ENCODE data around the gene IFT27.
"Not testable (repeated sequence)": the region's sequence is repeated elsewhere in the genome, so short reads cannot be mapped to it uniquely, and the experiment has no call there.

The IFT27 gene

DNA sequence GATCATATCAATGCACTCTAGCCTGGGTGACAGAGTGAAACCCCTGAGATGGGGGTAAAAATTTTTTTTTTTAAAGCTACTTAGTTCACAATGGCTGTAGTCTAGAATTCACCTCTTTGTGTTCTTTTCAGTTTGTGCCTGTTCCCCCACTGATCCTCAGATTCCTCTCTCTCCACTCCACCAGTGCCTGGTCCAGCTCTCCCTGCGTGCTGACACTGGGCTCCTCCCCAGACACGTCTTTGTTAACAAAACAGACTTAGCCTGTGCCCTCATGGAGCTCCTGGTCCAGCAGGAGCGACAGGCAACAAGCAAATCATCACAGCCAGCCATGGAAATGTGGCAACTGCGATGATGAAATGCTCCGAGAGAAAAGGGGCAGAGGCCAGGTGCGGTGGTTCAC lies 34.0 kb downstream of the IFT27 start:
- DNase-seq: no peak

DNA sequence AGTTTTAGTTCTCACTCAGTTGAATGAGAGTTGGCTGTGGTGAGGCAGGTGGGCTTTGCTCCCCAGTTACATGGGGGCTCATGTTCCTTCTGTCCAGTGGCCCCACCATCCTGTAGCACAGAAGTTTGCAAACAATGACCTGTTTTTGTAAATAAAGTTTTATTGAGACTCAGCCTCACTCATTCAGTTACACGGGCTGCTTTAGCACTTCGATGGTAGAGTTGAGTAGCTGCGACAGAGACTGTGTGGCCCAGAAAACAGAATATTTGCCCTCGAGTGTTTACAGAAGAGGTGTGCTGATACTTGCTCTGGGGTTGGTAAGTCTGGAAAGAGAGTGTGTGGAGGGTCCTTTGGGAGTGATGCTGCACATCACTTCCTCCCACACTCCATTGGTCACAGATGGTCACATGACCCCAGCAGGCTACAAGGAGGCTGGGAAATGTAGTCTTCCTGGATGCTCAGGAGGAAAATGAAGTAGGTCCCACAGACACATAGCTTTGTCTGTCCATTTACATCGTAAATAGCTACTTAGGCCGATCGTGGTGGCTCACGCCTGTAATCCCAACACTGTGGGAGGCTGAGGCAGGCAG lies 34.6 kb downstream of the IFT27 start:
- no peak for DNase-seq

DNA sequence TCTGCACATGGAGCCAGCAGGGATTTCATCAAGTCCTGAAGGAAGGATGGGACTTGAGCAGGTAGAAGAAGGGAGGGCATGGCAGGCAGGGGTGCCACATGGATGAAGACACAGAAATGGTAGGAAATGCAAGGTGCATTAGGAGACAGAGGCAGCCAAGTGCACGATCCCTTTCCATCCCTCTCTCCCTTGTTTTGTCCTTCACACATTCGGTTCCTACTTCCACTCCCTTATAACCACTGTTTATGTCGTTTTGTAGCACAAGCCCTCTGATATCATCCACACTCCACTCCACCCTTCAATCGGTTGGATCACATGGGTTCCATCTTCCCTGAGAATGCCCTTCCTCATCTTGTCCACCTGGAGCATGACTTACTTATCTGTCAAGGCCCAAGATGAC lies 35.2 kb downstream of the IFT27 start:
- DNase-seq: no peak

DNA sequence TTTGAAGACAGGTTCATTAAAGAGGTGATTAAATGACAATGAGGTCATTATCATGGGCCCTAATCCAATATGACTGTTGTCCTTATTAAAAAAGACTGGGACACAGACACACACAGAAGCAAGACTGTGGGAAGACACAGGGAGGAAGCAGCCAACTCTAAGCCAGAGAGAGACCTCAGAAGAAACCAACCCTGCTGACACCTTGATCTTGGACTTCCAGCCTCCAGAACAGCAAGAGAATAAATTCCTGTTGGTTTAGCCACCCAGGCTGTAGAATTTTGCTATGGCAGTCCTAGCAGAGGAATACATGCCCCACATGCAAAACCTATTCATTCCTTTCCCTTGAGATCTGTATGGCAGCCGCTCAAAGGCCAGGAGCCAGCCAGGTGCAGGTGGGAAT lies 36.7 kb downstream of the IFT27 start:
- DNase-seq: no peak

DNA sequence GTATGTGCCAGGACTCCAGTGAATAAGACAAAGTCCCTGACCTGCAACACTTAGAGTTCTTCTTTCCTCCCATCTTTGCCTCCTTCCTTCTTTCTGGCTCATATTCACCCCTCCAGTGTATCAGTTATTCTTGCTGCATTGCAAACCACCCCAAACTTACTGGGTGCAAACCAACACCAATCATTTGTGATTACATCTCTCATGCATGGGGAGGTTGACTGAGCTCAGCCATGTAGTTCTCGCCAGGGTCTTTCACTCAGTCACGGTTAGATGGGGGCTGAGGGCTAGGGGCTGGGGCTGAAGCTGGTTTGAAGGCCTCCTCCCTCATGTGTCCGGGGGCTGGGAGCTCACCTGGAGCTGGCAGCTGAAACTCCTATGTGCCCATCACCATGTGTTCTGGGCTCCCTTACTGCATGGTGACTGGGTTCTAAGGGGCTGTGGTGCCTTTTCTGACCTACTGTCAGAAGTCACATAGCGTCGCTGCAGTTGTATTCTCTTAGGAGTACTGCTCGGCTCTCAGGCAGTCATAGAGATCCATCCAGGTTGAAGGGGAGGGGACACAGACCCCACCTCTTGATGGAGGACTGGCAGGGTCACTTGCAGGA lies 37.4 kb downstream of the IFT27 start:
- DNase-seq: no peak

DNA sequence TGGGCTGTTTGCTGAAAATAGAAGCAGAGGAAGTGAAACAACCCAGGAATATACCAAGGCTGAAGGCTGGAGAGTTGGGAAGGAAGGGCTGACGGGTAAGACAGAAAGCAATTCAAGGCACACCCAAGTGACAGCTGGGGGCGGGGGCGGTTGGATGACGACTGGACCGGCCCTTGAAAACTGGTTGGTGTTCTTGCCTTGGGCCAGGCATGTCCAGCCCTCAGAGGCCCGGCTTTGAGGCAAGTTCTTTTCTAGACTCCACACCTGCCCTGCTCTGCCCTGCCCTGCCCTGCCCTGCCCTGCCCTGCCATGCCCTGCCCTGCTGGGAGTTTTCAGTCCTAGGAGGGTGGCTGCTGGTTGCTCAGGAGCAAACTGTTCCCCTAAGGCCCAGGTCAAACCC lies 38.1 kb downstream of the IFT27 start:
- DNase-seq: no peak

DNA sequence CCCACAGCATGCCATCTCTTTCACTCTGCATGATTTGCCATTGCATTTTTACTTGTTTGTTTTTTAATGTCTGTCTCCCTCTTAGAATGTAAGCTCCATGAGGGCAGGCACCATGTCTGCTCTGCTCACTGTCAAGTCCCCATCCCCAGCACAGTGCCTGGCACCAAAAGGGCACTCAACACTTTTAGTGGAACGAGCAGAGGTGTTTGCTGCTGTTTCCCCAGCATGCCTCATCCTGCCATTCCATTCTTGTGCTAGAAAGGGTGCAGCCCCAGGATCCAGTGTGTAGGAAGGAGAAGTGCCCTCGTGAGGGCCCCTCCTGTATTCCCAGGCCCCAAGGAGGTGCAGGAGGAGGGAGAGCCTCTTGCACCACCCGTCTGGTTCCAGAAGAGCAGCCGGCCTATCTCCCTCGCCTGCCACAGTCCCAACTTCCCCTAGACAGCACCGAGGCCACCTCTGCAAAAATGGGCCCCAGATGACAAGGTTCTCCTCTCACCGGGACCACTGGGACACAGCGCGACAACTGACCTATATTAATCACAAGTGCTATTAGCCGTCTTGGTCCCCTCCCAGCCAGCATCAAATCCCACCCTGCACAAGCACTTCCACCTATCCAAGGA lies 39.1 kb downstream of the IFT27 start:
- no peak for DNase-seq

DNA sequence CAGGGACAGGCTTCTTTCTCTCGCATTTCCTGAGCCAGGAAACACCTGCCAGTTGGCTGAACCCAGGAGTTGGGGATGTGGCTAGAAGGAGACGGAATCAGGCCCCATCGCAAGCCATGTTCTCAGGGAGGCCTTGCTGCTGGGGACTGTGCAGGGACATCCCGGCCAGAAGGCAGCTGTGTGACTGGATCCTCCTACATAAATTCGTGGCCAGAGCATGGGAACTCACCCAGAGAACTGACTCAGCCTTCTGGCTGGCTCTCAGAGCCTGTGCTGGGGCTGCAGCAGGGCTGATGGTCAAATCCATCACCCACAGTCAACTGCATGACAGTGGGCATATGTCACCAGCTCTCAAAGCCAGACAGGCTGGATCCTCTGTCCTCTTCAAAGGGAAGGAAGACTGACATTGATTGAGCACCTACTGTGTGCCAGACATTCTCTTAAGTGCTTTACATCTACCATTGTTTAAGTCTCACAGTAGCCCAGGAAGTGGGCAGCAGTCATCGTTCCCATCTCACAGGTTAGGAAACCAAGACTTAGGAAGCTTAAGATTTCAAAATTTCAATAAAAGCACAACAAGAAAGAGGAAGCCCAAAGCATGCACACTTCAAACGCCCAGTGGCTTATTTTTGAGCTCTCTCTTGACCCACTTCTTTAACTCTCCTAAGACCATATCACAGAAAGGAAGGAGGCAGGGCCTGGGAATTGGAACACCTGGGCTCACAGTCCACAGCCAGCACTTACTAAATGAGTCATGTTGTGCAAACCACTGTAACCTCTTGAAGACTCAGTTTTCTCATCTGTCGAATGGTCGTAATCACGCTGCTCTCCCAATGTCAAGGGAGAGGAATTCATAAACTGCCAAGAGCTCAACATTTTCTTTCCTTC lies 41.5 kb downstream of the IFT27 start:
- DNase-seq: no peak

DNA sequence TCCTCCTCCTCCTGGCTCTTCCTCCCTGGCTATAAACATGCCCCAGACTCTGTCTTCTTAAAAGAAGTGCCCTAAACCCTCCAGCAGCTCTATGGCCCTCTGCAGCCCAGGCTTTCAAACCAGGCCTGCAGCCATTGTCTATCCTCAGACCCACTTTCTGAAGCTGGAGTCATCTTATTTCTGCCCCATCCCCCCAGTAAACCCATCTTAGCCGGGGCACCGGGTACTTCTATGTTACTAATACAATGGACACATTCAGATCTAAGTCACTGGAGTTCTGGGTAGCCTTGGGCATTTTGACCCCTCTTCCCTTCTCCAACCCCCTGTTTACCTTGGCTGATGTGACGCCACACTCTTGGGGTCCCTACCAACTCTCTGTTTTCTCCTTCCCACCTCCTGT lies 42.6 kb downstream of the IFT27 start:
- DNase-seq: no peak

DNA sequence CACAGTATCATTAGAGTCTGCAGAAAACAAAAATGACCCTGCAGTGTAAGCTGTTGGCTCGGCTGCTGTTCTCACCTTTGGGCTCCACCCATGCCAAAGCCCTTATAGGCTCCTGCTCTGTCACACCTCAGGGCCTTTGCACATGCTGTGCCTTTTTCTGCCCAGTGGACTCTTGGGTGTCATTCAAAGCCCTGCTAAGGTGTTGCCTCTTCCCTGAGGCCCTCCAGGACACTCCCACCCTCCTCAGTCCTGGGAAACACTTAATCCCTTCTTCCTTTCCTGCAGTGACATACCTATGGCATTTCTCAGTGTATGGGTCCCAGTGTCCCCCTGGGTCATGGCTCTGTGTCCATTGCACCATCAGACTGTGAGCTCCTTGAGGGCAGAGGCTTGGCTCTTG lies 43.3 kb downstream of the IFT27 start:
- DNase-seq: no peak

DNA sequence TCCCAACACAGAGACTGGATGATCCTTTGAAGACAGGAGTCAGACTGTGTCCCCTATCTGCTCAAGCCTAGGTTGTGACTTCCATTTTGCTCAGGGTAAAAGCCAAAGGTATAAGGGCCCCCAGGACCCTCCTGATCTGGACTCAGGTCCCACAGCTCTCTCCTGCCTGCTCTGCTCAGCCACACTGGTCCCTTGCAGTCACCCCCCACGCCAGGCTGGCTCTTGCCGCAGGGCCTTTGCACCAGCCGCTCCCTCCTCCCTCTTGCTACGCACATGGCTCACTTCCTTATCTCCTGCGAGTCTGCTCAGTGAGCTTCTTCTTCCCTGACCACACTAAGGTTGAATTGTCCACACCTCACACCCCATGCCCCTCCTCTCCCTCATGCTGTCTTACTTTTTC lies 44.0 kb downstream of the IFT27 start:
- DNase-seq: no peak

DNA sequence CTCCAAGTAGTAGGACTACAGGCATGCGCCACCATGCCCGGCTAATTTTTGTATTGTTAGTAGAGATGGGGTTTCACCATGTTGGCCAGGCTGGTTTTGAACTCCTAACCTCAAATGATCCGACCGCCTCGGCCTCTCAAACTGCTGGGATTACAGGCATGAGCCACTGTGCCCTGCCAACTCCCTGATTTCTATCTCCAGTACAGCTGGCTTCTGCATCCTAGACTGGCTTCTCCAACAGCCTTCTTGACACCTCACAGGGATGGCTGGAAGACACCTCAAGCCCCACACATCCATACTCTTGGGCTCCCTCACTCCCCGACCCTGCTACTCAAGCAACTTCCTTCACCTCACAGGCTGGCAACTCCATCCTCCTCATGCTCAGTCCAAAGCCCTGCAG lies 44.6 kb downstream of the IFT27 start:
- DNase-seq: not testable (repeated sequence)

DNA sequence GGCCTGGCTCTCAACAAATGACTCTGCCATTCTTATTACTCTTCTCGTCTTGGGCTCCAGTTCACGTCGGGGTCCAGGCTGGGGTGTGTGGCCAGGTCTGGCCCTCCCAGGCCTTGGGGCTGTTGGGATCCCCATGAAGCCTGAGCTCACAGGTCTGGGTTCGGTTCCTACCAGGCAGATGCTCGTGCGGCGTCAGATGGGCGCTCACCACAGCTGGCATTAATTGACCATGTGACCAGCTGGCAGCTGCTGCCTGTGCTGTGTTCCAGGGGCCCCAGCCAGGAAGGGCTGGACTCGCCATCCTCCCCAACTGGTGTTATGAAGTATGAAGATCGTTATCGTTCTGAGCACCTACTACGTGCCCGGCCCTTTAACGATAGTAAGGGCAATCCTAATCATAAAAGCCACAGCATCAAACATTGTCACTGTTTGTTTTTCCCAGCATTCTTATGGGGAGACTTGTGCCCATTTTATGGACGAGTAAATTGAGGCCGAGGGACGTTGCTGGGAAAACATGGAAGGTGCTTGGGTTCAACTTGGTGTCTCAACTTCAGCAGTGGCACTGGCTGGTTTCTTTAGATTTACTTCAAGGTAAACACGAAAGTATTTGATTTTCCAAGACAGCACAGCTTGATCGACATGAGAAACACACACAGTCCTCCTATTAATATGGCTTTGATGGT lies 45.6 kb downstream of the IFT27 start:
- DNase-seq: no peak

DNA sequence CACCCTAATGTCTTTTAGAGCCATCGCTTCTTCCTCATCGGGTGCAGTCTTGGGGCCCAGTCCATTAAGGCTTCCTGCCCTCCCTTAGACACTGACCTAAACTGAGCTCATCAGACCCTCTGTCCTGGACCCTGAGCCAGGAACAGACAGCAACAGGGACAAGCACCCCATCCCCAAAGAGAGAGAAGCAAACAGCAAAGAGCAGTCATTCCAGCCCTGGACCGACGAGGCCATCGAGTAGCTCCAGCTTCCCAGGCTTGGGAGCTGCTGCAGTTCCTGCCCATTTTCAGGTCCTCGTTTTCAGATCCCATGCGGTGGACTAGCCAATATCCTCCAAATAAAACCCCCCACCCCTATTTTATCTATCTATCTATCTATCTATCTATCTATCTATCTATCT lies 46.6 kb downstream of the IFT27 start:
- DNase-seq: no peak

DNA sequence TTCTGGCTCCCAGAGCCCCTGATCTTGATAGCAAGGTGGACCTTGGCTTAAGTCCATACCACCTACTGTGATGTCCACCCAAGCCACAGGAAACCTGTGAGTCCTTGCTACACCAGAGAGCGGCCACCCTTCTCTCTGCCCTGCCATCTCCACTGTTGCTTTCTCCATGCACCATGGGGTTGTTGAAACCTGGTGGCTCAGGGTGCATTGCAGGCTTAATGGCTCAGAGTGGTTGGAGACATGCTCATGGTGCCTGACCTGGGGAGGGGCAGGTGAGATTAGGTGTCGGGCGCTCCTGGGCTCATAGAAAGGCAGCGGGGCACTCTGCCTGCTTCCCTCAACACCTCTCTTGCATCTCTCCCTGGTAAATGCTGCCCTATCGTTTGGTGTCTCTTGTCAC lies 47.4 kb downstream of the IFT27 start:
- DNase-seq: no peak

DNA sequence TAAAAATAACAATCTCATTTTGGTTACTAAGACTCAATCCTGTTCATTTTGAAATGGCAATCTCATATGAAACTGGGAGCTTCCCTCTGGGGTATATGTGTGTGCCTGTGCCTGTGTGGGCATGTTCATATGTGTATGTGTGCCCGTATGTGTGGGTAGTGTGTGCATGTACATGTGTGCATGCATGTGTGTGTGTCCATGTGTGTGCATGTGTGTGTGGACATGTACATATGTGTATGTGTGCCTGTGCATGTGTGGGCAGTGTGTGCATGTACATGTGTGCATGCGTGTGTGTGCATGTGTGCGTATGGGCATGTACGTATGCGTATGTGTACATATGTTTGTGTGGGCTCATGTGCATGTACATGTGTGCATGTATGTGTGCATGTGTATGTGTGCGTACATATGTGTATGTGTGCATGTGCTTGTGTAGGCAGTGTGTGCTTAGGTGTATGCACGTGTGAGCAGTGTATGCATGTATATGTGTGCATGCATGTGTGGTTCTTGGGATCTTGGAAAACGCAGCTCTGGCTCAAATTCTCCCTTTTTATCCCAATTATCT lies 47.9 kb downstream of the IFT27 start:
- DNase-seq: no peak

DNA sequence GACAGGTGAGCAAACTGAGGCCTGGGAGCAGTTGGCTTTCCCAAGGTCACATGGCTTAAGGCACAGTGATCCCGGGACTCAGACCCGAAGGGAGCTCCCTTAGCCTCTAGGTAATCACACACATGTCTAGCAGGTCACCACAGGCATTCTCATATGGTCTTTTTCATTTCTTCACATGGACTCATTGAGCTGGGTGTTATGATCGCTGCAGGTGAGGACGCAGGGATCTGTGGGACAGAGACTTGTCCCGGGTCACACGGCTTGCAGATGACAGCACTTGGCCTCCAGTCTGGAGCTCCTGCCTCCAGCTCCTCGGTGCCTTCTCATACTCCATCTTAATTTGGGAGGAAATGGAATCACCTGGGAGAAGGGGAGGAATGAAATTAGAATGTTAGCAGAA lies 48.8 kb downstream of the IFT27 start:
- no peak for DNase-seq

DNA sequence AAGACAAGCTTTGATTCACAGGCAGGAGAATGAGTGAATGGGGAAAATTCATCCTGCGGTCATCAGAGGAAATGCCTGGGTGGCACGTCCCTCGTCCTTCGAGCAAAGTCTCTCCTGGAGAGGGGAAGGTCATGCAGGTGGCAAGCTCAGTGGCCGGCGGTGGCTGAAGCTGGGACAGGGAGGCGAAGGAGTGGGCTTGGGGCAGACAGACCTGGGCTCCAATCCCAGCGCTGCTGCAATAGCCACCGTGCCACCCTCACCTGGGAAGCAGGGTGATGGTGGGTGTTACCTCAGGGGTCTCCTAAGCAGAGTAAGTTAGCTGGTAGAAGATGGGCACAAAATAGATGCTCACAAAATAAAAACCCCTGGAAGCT lies 49.9 kb downstream of the IFT27 start:
- DNase-seq: no peak

DNA sequence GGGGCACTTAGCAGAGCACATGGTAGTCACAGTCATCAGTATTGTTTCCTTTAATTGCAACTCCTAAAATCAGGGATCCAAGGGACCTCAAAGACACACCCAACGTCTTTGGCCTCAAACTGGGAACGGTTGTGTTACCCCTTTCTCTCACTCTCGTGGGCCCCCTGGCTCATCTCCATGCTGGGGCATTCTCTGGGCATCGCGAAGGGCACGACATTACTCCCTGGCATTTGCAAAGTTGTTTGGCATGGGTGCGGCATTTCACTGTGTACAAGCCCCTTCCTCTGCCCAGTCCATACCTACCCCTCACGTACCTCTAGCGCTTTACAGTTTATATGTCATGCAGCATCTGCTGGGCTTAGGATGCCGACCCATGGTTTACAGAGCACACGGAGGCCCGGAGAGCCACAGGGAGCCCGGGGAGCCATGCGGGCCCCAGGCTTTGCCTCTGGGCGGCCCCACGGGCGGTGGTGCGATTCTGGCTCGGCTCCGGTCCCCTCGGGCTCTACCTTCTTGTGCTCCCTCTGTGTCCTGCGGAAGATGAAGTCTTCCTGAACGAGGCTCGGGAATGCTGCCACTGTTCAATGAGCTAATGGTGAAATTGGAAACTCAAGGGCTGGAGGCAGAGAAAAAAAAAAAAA lies 50.4 kb downstream of the IFT27 start:
- DNase-seq: no peak

DNA sequence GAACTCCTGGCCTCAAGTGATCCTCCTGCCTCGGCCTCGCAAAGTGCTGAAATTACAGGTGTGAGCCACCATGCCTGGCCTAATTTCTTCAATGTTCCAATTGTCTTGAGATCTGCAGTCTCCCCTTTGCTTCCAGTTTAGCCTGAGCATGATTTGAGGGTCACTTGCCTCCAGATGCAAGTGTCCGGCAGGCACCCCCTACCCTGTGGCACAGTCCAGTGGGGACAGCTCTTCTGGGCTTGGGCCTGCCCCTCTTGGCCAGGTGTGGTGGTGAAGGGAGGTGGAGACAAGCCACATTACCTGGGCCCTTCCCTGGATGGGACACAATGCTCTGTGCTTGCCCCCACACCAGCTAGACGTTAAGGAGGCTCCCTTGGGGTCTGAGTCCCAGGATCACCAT lies 51.1 kb downstream of the IFT27 start:
- DNase-seq: no peak

DNA sequence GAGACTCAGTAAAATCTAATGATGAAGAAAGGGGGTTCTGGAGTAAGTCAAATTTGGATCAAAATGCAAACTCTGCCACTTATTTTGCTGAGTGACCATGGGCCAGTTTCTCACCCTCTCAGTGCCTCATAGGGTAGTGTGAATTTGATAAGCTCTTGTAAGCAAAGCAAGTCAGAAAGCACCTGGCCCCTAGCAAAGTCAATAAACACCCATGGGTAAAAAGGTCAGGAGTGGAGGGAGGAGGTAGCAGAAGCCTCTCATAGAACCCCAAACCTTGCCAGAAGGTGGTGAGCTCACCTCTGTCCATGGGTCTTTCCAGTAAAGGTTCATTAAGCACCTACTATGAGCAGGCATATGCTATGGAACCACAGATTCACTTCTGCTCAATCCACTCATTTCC lies 53.9 kb downstream of the IFT27 start:
- no peak for DNase-seq

DNA sequence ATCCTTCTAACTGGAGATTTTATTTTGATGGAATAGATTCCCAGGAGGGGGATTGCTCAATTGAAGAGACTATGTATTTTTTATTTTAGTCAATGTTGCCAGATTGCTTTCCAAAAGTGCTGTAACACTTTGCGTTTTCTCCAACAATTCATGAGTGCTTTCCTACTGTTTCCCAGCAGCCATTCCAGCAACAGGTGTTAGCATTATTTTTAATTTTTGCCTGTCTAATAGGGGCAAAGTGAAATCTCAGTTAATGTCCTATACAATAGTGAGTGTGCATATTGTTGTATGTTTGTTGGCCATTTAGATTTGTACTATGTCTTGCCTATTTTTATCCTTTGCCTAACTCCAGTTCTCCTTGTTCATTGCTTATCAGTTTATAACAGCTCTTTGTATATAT lies 60.3 kb downstream of the IFT27 start:
- DNase-seq: no peak

DNA sequence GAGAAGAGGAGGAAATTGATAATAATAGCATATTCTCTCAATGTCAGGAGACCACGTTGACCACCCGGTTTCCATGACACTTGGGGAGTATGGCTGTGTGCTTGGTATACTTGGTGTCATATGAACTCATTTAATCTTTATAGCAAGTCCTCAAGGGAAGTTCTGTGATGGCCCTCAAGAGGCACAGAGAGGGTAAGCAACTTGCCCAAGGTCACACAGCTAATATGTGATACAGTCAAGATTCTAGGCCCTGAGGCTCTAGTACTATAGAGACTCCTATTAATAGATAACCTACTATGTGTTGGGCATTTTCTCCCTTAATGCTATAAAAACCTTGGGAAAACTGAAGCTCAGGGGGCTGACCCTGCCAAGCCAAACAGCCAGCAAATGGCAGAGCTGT lies 61.8 kb downstream of the IFT27 start:
- DNase-seq: no peak

Measured in activated naive CD4-positive, alpha-beta T cell treated with Interleukin-2 at 50 U/mL for 16 hours (primary cell).